GM12801 (cell line): ENCODE data around the gene BAZ1A.

Experiments
- CTCF ChIP-seq: IDR thresholded peaks from one replicate; pipeline ENCODE4 v1.5.1; 2011; ENCODE audit warnings: control low read depth; ENCODE audit not compliant: insufficient read length; ENCODE audit errors: extremely low read depth

BAZ1A gene

GRCh38 chr14:34713122-34713680 lies 162.0 kb downstream of the BAZ1A start:
- no peak for TF ChIP-seq CTCF

GRCh38 chr14:34711796-34712712 lies 163.1 kb downstream of the BAZ1A start:
- TF ChIP-seq CTCF: no peak

- no peak for TF ChIP-seq CTCF
Measured at GRCh38 chr14:34711169-34711568, 164.0 kb downstream of the BAZ1A start.

GRCh38 chr14:34710744-34711143 lies 164.4 kb downstream of the BAZ1A start:
- TF ChIP-seq CTCF: no peak

- TF ChIP-seq CTCF: no peak
Measured at GRCh38 chr14:34710006-34710405, 165.2 kb downstream of the BAZ1A start.

- no peak for TF ChIP-seq CTCF
Measured at GRCh38 chr14:34707722-34708121, 167.4 kb downstream of the BAZ1A start.
